GM23338 (cell line): ENCODE data around the gene PPP2R1A. TPM values are rescaled to one million over a fixed set of nuclear protein-coding genes. Genes with fewer than 3 reads are reported as not detected.

Source experiments
- ATAC-seq: fragments of 200-7000 bp; cut with Tn5 transposase; 3 replicates; pipeline ENCODE4 v1.9.1; 2020
- DNase-seq: peaks from one replicate; pipeline ENCODE4 v3.0.0-alpha.2; 2015; ENCODE audit warnings: low spot score
- H2AFZ ChIP-seq: fragments of 200-600 bp; sonication (generic); 2 replicates; pipeline ENCODE4 v1.8.0; 2016; ENCODE audit warnings: antibody characterized with exemption, mild to moderate bottlenecking, moderate library complexity
- H3F3A ChIP-seq: fragments of 200-600 bp; sonication (generic); replicated peaks from 2 replicates; pipeline ENCODE4 v1.8.0; 2017; ENCODE audit warnings: antibody characterized with exemption, mixed run types, low read depth
- H3K27ac ChIP-seq: fragments of 200-600 bp; sonication (generic); 2 replicates; pipeline ENCODE4 v1.6.1; 2016; ENCODE audit warnings: low read depth
- H3K27me3 ChIP-seq: fragments of 200-600 bp; sonication (generic); 2 replicates; pipeline ENCODE4 v1.8.0; 2016; ENCODE audit warnings: mild to moderate bottlenecking, mixed run types, moderate library complexity; ENCODE audit not compliant: insufficient read depth
- H3K36me3 ChIP-seq: fragments of 200-600 bp; sonication (generic); 2 replicates; pipeline ENCODE4 v1.8.0; 2016; ENCODE audit warnings: mild to moderate bottlenecking; ENCODE audit not compliant: insufficient read depth
- H3K4me1 ChIP-seq: fragments of 200-600 bp; sonication (generic); 2 replicates; pipeline ENCODE4 v1.8.0; 2016; ENCODE audit warnings: mild to moderate bottlenecking, moderate library complexity; ENCODE audit not compliant: insufficient read depth
- H3K4me2 ChIP-seq: fragments of 200-600 bp; sonication (generic); 2 replicates; pipeline ENCODE4 v1.7.1; 2017; ENCODE audit warnings: mixed run types
- H3K4me3 ChIP-seq: fragments of 200-600 bp; sonication (generic); 2 replicates; pipeline ENCODE4 v1.6.1; 2016; ENCODE audit warnings: mixed run types
- H3K79me2 ChIP-seq: fragments of 200-600 bp; sonication (generic); replicated peaks from 2 replicates; pipeline ENCODE4 v1.8.0; 2017; ENCODE audit warnings: mild to moderate bottlenecking; ENCODE audit not compliant: insufficient read depth
- H3K9me2 ChIP-seq: fragments of 200-600 bp; sonication (generic); 2 replicates; pipeline ENCODE4 v1.8.0; 2017; ENCODE audit not compliant: insufficient read depth
- H4K20me1 ChIP-seq: fragments of 200-600 bp; sonication (generic); replicated peaks from 2 replicates; pipeline ENCODE4 v1.8.0; 2017; ENCODE audit warnings: mild to moderate bottlenecking; ENCODE audit not compliant: insufficient read depth
- H3K27ac Mint-ChIP-seq: 2 replicates; pipeline ENCODE4 v1.8.0; 2020; ENCODE audit warnings: inconsistent platforms, mild to moderate bottlenecking, moderate library complexity, mixed read lengths
- H3K27me3 Mint-ChIP-seq: 3 replicates; pipeline ENCODE4 v1.8.0; 2022; ENCODE audit warnings: low read depth, mild to moderate bottlenecking, moderate library complexity, mixed read lengths, inconsistent platforms; ENCODE audit not compliant: insufficient read depth, poor library complexity
- H3K36me3 Mint-ChIP-seq: 3 replicates; pipeline ENCODE4 v1.8.0; 2021; ENCODE audit warnings: low read depth, mild to moderate bottlenecking, inconsistent platforms, moderate library complexity, mixed read lengths
- H3K4me1 Mint-ChIP-seq: 3 replicates; pipeline ENCODE4 v1.8.0; 2020; ENCODE audit warnings: mild to moderate bottlenecking, inconsistent platforms, mixed read lengths
- H3K4me3 Mint-ChIP-seq: 3 replicates; pipeline ENCODE4 v1.8.0; 2021; ENCODE audit warnings: moderate library complexity, mild to moderate bottlenecking, inconsistent platforms, mixed read lengths
- H3K9me3 Mint-ChIP-seq: 3 replicates; pipeline ENCODE4 v1.8.0; 2020; ENCODE audit warnings: moderate library complexity, mild to moderate bottlenecking, inconsistent platforms, mixed read lengths
- CREB1 ChIP-seq: fragments of 250-450 bp; sonication (Bioruptor Pico); IDR thresholded peaks from 2 replicates; pipeline ENCODE4 v1.5.0; 2020; ENCODE audit warnings: low read depth, mild to moderate bottlenecking, moderate library complexity
- EZH2 ChIP-seq: fragments of 200-600 bp; sonication (generic); IDR thresholded peaks from one replicate; pipeline ENCODE4 v1.8.0; 2017; ENCODE audit warnings: antibody characterized with exemption, mild to moderate bottlenecking, low read depth; ENCODE audit not compliant: unreplicated experiment
- EZH2phosphoT487 ChIP-seq: fragments of 200-600 bp; sonication (generic); IDR thresholded peaks from one replicate; pipeline ENCODE4 v1.8.1; 2018; ENCODE audit warnings: antibody characterized with exemption; ENCODE audit not compliant: unreplicated experiment
- JUNB ChIP-seq: IDR thresholded peaks from one replicate; pipeline ENCODE4 v1.6.1; 2016; ENCODE audit warnings: antibody characterized with exemption; ENCODE audit not compliant: unreplicated experiment
- NANOG ChIP-seq: IDR thresholded peaks from 2 replicates; pipeline ENCODE4 v1.6.1; 2016; ENCODE audit warnings: antibody characterized with exemption, borderline replicate concordance
- POLR2AphosphoS5 ChIP-seq: IDR thresholded peaks from 2 replicates; pipeline ENCODE4 v1.6.1; 2016; ENCODE audit warnings: antibody characterized with exemption, low read depth
- REST ChIP-seq: IDR thresholded peaks from one replicate; pipeline ENCODE4 v1.6.1; 2018; ENCODE audit warnings: antibody characterized with exemption; ENCODE audit not compliant: unreplicated experiment
- STAT1 ChIP-seq: IDR thresholded peaks from one replicate; pipeline ENCODE4 v1.6.1; 2016; ENCODE audit warnings: antibody characterized with exemption; ENCODE audit not compliant: unreplicated experiment
- ZNF114 ChIP-seq: fragments of 250-450 bp; sonication (Bioruptor Pico); IDR thresholded peaks from 2 replicates; pipeline ENCODE4 v1.5.0; 2020; ENCODE audit warnings: mild to moderate bottlenecking, moderate library complexity
- ZNF331 ChIP-seq: fragments of 250-450 bp; sonication (Bioruptor Pico); IDR thresholded peaks from 2 replicates; pipeline ENCODE4 v1.5.0; 2020; ENCODE audit warnings: low read depth, mild to moderate bottlenecking, moderate library complexity
- ZNF462 ChIP-seq: fragments of 250-450 bp; sonication (Bioruptor Pico); IDR thresholded peaks from 2 replicates; pipeline ENCODE4 v1.5.0; 2020; ENCODE audit warnings: mild to moderate bottlenecking, moderate library complexity
- polyA plus RNA-seq: library from polyadenylated mRNA; unstranded; fragments of >200 nt; fragmentation: Nextera tagmentation; extraction: Ambion mirVana; gene quantifications from 2 replicates; pipeline ENCODE4 v1.2.1, GENCODE V29; 2016
- total RNA-seq: library from RNA; depleted of rRNA; stranded (reverse); fragments of >200 nt; shearing (Covaris generic); gene quantifications from 2 replicates; pipeline ENCODE4 v1.2.3, GENCODE V29; 2014
- TF ChIP-seq, protein P1 (sequence below), 2 experiments: fragments of 200-600 bp in 1 of 2; sonication (generic) in 1 of 2; conservative IDR thresholded peaks; 2 replicates each; pipeline versions ENCODE4 v1.5.1 to v1.6.1; 2016 to 2017; ENCODE audit warnings: antibody characterized with exemption in 2 of 2, low read depth in 2 of 2, mild to moderate bottlenecking in 2 of 2, moderate library complexity in 1 of 2
- TF ChIP-seq, protein P2 (sequence below): IDR thresholded peaks from 2 replicates; pipeline ENCODE4 v1.6.1; 2016; ENCODE audit warnings: antibody characterized with exemption

Gene PPP2R1A
- total and polyA plus RNA-seq, 2 experiments from 2014 or later, result 212 to 381 TPM

DNA sequence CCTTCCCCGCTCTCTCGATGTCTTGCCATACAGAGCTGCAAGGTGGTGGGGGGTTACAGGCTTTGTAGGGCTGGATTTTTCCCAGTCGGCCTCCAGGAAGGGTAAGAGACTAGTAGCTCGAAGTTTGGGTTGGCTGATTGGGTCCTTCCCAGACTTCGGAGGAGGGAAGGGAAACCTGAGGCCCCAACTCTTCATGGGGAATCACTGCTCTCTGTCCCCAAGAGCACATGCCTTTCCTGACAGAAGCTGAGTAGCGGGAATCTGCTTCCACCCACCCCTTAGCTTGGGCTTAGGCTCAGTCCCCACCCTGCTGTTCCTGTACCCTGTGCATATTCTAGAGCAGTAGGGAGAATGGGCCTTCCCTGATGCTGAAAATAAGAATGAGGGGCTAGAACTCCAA lies 39.7 kb downstream of the PPP2R1A start:
- Mint-ChIP-seq H3K4me3 (no peak overlapping the region), H3K27ac (no peak overlapping the region), H3K27me3 (peaks cover 11% of the 10 kb centered on the region), H3K36me3 (peaks cover 49% of the 10 kb centered on the region), H3K9me3 (no peaks in the 10 kb centered on the region), H3K4me1 (no peaks in the 10 kb centered on the region)
- no peaks in the 10 kb centered on the region for H3K4me1 ChIP-seq
- H3K4me2 ChIP-seq, result no peak overlapping the region
- H3K27ac ChIP-seq, result no peak overlapping the region
- TF ChIP-seq STAT1, result no peak
- TF ChIP-seq REST, result no peak
- no peak for TF ChIP-seq CREB1 (CRISPR knock-in tag)
- TF ChIP-seq, protein P1, sequence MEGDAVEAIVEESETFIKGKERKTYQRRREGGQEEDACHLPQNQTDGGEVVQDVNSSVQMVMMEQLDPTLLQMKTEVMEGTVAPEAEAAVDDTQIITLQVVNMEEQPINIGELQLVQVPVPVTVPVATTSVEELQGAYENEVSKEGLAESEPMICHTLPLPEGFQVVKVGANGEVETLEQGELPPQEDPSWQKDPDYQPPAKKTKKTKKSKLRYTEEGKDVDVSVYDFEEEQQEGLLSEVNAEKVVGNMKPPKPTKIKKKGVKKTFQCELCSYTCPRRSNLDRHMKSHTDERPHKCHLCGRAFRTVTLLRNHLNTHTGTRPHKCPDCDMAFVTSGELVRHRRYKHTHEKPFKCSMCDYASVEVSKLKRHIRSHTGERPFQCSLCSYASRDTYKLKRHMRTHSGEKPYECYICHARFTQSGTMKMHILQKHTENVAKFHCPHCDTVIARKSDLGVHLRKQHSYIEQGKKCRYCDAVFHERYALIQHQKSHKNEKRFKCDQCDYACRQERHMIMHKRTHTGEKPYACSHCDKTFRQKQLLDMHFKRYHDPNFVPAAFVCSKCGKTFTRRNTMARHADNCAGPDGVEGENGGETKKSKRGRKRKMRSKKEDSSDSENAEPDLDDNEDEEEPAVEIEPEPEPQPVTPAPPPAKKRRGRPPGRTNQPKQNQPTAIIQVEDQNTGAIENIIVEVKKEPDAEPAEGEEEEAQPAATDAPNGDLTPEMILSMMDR (conservative IDR thresholded peaks at IDR 0.05; ENCODE audit: low read depth in 2 of 2), result no peak
- TF ChIP-seq ZNF462 (CRISPR knock-in tag), result no peak
- no peak for TF ChIP-seq NANOG
- TF ChIP-seq, protein P2, sequence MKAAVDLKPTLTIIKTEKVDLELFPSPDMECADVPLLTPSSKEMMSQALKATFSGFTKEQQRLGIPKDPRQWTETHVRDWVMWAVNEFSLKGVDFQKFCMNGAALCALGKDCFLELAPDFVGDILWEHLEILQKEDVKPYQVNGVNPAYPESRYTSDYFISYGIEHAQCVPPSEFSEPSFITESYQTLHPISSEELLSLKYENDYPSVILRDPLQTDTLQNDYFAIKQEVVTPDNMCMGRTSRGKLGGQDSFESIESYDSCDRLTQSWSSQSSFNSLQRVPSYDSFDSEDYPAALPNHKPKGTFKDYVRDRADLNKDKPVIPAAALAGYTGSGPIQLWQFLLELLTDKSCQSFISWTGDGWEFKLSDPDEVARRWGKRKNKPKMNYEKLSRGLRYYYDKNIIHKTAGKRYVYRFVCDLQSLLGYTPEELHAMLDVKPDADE, result no peak
- no peak for TF ChIP-seq POLR2AphosphoS5
- TF ChIP-seq EZH2phosphoT487, result no peak
- no peak for TF ChIP-seq ZNF331 (CRISPR knock-in tag)
- no peak for TF ChIP-seq JUNB
- no peak for TF ChIP-seq EZH2
- TF ChIP-seq ZNF114 (CRISPR knock-in tag), result no peak
- DNase-seq (no peak), ATAC-seq (no peak; the same call in 2 of the 3 replicates)
- H3K9me2 ChIP-seq, result no peaks in the 10 kb centered on the region
- no peak overlapping the region for H2AFZ ChIP-seq
- H3K27me3 ChIP-seq, result no peaks in the 10 kb centered on the region
- no peaks in the 10 kb centered on the region for H3F3A ChIP-seq
- H4K20me1 ChIP-seq, result no peaks in the 10 kb centered on the region
- no peak overlapping the region for H3K4me3 ChIP-seq
- no peaks in the 10 kb centered on the region for H3K79me2 ChIP-seq
- H3K36me3 ChIP-seq, result peaks cover 26% of the 10 kb centered on the region
